ENCODE results near the gene PTPN20. TPM values are rescaled to one million over a fixed set of nuclear protein-coding genes. Genes with fewer than 3 reads are reported as not detected.
"Not testable (repeated sequence)": the region's sequence is repeated elsewhere in the genome, so short reads cannot be mapped to it uniquely, and the experiment has no call there.

Gene PTPN20
- total RNA-seq, 1 donor from 2014 or later, result not detected

DNA sequence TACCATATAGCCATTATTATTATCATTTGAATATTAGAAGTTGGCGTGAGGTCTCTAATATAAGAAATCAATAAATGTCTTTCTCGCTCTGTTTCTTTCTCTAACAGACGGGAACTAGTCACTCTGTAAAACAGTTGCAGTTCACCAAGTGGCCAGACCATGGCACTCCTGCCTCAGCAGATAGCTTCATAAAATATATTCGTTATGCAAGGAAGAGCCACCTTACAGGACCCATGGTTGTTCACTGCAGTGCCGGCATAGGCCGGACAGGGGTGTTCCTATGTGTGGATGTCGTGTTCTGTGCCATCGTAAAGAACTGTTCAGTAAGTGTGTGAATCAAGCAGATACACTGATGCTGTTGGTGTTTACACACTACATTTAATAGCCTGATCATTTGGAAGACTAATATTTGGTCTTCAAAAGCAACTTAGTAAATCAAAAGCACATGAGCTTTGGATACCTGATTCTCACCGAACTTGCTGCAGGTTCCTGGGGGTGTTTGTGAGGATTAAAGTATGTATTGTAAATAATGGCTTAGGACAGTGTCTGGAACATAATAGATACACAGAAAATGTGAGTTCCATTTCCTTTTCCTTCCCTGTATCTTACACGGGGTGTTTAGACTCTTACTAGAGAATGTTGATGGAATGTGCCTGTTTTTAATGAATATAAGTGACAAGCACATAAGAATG lies 76.2 kb downstream of the PTPN20 start:
- H3K4me3 Mint-ChIP-seq; DNase-seq (ENCODE audit: extremely low spot score, unreplicated experiment); H3K4me1 Mint-ChIP-seq (ENCODE audit: unreplicated experiment); H3K27me3 Mint-ChIP-seq; H3K27ac Mint-ChIP-seq; H3K9me3 Mint-ChIP-seq; H3K36me3 Mint-ChIP-seq: not testable (repeated sequence)

DNA sequence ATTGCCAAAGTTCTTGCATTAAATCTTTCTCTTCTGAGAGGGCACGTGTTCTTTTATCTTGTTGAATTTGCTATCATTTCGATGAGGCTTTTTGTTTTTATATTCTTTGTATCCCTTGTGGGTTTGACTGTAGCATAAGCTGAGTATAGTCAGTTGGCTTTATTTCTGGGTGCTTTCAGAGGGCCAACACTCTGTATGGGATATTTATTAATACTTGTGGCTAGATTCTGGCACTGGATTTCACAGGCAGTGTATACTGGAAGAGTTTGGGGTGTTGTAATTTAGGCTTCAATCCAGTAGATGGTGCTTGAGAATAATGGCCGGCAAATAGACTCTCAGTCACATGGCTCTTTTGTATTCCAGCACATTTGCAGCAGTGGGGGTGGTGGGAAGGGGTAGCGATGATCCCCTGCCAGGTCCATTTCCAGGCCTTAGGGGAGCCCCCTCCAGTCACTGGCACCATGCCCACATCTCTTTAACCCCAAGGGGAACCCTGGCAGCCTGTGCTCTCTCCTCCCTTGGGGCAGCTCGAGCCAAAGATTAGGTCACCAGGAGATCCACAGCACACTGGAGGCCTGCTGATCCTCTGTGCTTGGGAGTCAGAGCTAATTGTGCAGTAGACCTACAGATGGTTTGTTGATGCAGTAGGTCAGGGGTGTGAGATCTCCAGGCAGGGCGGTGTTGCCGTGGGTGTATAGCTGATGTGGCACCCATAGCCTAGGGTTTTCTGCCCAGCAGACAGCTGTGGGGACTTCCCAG lies 81.8 kb downstream of the PTPN20 start:
- H3K27me3 Mint-ChIP-seq, result peaks cover 3% of the 10 kb centered on the region
- H3K36me3 Mint-ChIP-seq, result no peaks in the 10 kb centered on the region
- no peak overlapping the region for H3K27ac Mint-ChIP-seq
- H3K4me1 Mint-ChIP-seq (ENCODE audit: unreplicated experiment), result peaks cover 4% of the 10 kb centered on the region
- no peak overlapping the region for H3K4me3 Mint-ChIP-seq
- DNase-seq (ENCODE audit: extremely low spot score, unreplicated experiment), result no peak
- no peaks in the 10 kb centered on the region for H3K9me3 Mint-ChIP-seq
- TF ChIP-seq, protein P1, sequence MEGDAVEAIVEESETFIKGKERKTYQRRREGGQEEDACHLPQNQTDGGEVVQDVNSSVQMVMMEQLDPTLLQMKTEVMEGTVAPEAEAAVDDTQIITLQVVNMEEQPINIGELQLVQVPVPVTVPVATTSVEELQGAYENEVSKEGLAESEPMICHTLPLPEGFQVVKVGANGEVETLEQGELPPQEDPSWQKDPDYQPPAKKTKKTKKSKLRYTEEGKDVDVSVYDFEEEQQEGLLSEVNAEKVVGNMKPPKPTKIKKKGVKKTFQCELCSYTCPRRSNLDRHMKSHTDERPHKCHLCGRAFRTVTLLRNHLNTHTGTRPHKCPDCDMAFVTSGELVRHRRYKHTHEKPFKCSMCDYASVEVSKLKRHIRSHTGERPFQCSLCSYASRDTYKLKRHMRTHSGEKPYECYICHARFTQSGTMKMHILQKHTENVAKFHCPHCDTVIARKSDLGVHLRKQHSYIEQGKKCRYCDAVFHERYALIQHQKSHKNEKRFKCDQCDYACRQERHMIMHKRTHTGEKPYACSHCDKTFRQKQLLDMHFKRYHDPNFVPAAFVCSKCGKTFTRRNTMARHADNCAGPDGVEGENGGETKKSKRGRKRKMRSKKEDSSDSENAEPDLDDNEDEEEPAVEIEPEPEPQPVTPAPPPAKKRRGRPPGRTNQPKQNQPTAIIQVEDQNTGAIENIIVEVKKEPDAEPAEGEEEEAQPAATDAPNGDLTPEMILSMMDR (conservative IDR thresholded peaks at IDR 0.05), result peak; percentile 65

DNA sequence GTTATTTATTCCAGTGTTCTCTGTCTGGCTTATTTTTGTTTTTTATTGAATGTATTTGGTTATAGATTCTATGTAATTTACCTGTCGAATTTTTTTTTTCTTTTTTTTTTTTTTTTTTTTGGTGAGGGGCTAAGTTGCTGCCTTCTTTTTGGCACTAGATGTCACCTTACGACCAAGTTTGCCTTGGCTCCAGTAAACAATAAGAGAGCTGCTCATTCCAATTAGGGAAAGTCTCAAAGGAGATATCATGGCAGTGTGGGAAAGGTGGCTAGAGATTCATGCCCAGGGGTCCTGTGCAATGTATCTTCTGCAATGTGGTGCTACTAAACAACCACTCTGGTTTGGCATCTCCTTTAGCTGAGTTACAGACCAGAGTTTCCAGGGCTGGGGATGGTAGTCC lies 84.0 kb downstream of the PTPN20 start:
- Mint-ChIP-seq H3K27ac (no peak overlapping the region), H3K9me3 (no peaks in the 10 kb centered on the region), H3K4me3 (no peak overlapping the region), H3K27me3 (peaks cover 3% of the 10 kb centered on the region), H3K4me1 (ENCODE audit: unreplicated experiment) (peaks cover 4% of the 10 kb centered on the region), H3K36me3 (no peaks in the 10 kb centered on the region)
- DNase-seq (ENCODE audit: extremely low spot score, unreplicated experiment), result no peak
- TF ChIP-seq, protein P1 (conservative IDR thresholded peaks at IDR 0.05), result peak; percentile 37

DNA sequence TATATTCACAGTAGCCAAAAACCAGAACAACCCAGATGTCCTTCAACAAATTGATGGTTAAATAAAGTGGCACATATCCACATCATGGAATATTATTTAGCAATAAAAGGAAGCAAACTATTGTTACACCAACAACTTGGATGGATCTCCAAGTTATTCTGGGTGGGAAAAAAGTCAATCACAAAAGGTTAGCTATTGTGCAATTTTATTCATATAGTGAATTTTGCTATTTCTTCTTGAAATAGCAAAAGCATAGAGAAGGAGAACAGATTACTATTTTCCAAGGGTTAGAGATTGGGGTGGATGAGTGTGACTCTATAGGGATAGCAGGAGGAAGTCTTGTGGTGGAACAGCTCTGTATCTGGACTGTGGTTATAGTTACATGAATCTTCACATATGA lies 87.0 kb downstream of the PTPN20 start:
- no peak overlapping the region for H3K27ac Mint-ChIP-seq
- no peaks in the 10 kb centered on the region for H3K27me3 Mint-ChIP-seq
- no peaks in the 10 kb centered on the region for H3K36me3 Mint-ChIP-seq
- H3K9me3 Mint-ChIP-seq, result no peaks in the 10 kb centered on the region
- H3K4me1 Mint-ChIP-seq (ENCODE audit: unreplicated experiment), result no peaks in the 10 kb centered on the region
- H3K4me3 Mint-ChIP-seq, result no peak overlapping the region
- DNase-seq (ENCODE audit: extremely low spot score, unreplicated experiment), result no peak
- TF ChIP-seq, protein P1 (conservative IDR thresholded peaks at IDR 0.05), result no peak

DNA sequence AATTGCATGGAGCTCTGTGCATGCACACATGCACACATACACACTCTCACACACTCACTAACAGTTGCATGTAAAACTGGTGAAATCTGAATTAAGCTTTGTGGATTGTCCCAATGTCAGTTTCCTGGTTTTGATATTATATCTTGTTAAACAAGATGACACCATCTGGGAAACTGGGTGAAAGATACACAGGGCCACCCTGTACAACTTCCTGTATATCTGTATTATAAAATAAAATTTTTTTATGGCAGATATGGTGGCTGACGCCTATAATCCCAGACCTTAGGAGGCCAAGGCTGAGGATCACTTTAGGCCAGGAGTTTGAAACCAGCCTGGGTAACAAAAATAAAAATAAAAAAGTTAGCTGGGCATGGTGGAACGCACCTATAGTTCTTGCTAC lies 87.4 kb downstream of the PTPN20 start:
- Mint-ChIP-seq H3K4me3 (no peak overlapping the region), H3K36me3 (no peaks in the 10 kb centered on the region), H3K27me3 (no peaks in the 10 kb centered on the region), H3K4me1 (ENCODE audit: unreplicated experiment) (no peaks in the 10 kb centered on the region), H3K9me3 (no peaks in the 10 kb centered on the region), H3K27ac (no peak overlapping the region)
- TF ChIP-seq, protein P1 (conservative IDR thresholded peaks at IDR 0.05), result no peak
- DNase-seq (ENCODE audit: extremely low spot score, unreplicated experiment), result no peak

GRCh38 chr10:46999217-46999616 lies 88.0 kb downstream of the PTPN20 start:
- H3K36me3 Mint-ChIP-seq, result no peaks in the 10 kb centered on the region
- no peaks in the 10 kb centered on the region for H3K27me3 Mint-ChIP-seq
- no peak overlapping the region for H3K4me3 Mint-ChIP-seq
- H3K27ac Mint-ChIP-seq, result no peak overlapping the region
- H3K4me1 Mint-ChIP-seq (ENCODE audit: unreplicated experiment), result no peaks in the 10 kb centered on the region
- TF ChIP-seq, protein P1 (conservative IDR thresholded peaks at IDR 0.05), result no peak
- no peaks in the 10 kb centered on the region for H3K9me3 Mint-ChIP-seq
- no peak for DNase-seq (ENCODE audit: extremely low spot score, unreplicated experiment)
